ENCODE results near the gene ST8SIA2.
"Not testable (repeated sequence)": the region's sequence is repeated elsewhere in the genome, so short reads cannot be mapped to it uniquely, and the experiment has no call there.

The ST8SIA2 gene

DNA sequence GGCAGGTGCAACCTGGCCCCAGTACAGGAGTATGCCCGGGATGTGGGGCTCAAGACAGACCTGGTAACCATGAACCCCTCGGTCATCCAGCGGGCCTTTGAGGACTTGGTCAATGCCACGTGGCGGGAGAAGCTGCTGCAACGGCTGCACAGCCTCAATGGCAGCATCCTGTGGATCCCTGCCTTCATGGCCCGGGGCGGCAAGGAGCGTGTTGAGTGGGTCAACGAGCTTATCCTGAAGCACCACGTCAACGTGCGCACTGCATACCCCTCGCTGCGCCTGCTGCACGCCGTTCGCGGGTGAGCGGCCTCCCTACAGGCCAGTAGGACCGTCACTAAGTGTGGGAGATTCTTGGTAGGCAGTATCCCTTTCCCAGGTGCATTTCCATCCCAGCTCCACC is 51.0 kb downstream of the ST8SIA2 start:
- DNase-seq, result no peak

DNA sequence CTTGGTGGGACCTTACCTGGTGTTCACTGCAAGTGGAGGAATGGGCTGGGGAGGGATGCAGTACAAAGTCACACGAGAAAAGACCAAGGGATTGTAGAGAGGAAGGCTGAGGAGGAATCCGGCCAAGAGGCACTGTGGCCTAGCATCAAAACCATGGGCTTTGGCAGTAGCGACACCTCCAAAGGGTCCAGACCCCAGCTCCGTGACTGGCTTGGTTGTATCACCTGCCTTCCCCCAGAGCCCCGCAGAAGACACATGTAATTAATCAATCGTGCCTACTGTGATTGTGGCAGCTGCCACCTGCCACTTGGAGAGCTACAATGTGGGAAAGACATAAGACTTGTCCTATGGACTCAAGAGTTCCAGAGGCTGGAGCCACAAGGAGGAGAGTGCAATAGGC is 54.7 kb downstream of the ST8SIA2 start:
- no peak for DNase-seq

GRCh38 chr15:92449476-92449875 is 55.8 kb downstream of the ST8SIA2 start:
- DNase-seq, result no peak

DNA sequence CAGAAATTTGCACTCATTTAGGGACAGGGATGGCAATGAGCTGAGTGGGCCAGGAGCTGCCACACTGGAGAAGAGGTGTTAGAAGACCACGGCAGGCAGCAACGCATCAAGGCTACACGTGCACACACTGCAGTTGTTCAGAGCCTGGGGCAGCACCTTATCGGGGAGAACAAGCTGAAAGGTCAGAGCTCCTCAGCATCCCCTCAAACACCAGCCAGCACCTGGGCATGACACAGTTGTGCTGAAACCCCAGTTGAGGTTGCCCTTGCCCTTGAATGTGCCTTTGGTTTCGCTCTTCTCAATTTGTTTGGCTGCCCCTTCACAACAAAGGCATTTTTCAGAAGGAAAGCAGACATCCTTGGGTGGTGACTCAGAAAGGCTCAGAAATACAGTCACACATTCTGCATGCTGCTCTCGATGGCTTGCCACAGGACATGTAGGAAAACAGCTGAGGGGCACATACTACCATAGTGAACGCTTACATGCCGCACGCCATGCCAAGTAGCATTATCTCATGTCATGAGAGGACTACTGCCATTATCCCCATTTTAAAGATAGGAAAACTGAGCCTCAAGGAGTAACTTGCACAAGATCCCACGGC is 57.6 kb downstream of the ST8SIA2 start:
- DNase-seq, result no peak

DNA sequence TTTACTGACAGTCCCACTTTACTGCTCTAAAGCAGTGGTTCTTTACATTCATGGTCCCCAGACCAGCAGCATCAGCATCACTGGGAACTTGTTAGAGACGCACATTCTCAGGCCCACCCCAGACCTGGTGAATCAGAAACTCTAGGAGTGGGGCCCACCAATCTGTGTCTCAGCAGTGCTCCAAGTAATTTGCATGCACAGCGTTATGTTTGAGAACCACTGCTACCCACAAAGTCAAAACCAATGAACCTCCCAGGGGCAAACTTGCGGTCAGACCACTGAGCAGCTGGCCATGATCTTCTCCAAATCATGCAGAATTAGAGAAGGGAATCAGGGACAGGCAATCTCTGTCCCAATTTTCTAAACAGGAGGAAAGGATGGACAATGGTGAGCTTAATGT is 58.5 kb downstream of the ST8SIA2 start:
- no peak for DNase-seq

DNA sequence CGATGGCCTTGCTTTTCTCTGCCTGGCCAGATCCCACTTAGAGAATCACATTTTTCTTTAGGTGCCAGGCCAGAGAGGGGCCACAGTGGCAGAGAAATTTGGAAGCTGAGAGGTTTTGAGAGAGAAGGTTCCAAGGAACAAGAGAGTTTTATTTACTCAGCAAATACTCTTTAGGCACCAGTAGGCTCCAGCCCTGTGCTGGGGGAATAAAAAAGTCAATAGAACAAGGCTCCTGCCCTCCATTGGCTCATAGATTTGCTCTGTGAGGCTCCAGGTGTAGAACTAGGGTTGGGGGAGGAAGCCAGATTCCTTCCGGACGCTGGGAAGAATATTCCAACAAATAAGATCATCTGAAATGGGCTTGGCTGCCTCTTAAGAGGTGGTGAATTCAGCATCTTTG is 59.9 kb downstream of the ST8SIA2 start:
- DNase-seq, result no peak

DNA sequence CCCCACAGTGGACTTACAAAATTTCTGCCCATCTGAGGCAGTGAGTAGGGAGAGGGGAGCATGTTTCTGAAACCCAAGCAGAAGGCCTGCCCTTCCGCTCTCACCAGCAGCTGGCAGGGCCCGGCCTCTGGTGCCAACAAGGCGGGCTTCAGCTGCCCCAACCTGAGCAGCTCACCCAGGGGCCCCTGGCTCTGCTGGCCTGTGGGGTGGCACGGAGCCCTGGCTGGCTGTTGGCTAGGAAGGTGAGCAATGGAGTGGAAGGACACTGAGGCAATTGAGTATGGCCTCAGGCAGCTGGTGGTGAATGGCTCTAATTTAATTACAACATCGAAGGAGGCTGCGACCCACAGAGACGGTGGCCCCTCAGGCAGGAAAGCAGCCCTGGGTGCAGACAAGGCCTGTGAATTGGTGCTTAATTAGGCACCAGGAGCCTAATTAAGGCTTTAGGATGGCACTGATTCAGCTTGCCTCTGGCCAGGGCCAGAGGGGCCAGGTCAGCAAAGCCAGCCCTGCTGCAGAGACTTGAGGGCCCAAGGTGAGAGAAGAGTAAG is 60.9 kb downstream of the ST8SIA2 start:
- DNase-seq, result no peak

GRCh38 chr15:92455271-92455670 is 61.6 kb downstream of the ST8SIA2 start:
- DNase-seq, result no peak

GRCh38 chr15:92457471-92458041 is 63.9 kb downstream of the ST8SIA2 start:
- DNase-seq, result no peak

GRCh38 chr15:92460023-92460422 is 66.3 kb downstream of the ST8SIA2 start:
- no peak for DNase-seq

DNA sequence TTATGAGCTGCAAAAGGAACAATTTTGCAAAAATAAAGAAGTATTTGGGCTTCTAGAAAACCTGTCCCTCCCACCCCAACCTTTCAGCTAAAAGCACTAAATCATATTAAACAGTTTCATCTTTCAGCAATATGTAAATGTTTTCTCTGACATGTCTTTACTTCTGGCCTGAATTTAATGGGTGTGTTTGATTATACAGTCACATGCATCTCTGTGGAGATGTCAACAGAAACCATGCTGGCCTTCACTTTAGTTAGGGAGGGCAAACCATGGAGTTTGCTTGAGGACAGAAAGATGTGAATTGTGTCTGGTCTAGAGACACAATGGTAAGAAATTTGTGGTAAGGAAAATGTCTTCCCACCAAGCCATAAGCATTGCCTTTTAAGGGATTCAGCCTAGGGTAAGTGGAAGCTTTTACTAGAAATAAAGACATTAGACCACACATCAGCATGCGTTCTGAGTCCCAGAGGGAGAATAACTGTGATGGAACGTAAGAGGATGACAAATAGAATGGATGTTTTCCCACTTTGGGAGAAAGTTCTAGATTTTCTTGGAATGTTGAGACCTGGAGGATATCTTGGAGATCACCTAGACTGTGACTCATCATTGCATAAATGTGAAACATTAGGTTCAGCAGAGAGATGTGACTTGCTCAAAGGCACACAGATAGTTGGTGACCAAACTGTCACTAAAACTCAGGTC is 68.9 kb downstream of the ST8SIA2 start:
- no peak for DNase-seq

- no peak for DNase-seq
Measured at GRCh38 chr15:92463352-92463751, 69.7 kb downstream of the ST8SIA2 start.

- DNase-seq, result no peak
Measured at GRCh38 chr15:92463826-92464225, 70.1 kb downstream of the ST8SIA2 start.

DNA sequence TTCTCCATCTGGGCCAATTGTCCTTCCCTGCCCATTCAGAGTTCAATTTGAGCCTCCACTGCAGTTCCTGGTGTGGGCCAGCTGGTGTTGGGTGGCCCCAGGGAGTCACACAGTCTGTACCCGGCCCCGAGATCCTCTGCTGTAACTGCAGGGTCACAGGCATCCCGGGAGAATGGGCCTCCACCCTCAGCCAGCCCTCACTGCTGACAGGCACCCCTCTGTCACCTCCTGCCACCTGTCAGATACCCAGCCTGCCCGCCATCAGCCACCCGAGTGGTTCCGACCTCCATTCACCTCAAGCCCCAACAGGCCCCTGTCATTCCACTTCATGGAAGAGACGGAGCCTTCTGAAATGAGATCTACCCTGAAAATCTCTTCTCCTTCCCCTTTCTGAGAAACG is 73.2 kb downstream of the ST8SIA2 start:
- DNase-seq, result no peak

- DNase-seq, result no peak
Measured at GRCh38 chr15:92467245-92467644, 73.6 kb downstream of the ST8SIA2 start.

DNA sequence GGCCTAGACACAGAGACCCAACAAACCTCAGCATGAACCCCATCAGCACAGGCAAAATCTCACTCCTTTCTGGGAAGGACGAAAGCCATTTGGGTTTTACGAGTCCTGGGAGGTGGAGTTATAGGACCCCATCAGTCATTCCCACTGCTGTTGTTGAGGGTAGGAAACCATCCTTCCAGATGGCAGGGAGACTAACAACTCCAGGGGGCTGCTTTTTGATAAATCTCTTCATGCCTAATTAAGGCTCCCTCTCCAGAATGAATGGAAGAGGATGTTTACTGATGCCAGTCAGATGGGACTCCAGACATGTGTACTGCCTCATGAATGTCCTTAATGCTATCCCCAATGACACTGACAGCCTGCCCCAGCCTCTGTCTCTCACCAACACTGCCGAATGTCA is 75.3 kb downstream of the ST8SIA2 start:
- DNase-seq, result no peak

DNA sequence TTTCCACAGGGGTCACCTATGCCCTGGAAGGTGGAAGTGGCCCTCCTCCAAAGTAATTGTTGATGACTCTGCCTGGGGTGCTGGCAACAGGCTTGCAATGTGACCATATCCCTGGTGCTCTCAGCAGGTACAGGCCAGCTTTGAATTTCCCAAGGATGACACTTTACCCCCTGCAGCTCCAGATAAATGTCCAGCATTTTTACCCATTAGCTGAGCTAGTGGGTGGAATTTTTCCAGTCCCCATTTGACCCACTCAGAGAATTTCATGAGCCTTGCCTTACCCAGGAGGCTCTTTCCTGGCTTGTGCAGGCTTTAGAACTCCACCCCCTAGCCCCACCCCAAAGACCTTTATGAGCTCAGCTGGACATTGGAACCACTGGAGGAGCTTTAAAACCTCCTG is 77.6 kb downstream of the ST8SIA2 start:
- no peak for DNase-seq

DNA sequence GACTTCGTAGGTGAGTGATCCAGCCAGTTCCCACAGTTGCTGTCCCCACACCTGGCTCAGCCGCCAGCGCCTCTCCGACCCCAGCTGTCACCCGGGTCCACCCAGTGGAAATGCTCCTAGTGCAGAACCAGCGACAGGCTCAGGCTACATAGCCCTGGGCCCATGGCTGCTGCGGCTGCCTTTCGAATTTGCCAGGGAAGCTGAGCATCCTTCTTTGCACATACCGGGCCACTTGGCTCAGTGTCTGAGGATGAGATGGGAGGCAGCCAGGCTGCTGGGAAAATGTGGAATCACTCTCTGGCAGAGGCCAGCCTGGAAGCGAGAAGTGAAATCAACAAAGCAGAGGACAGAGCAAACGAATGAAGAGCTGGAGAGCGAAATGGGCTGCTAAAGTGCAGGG is 80.1 kb downstream of the ST8SIA2 start:
- DNase-seq, result no peak

GRCh38 chr15:92479730-92480129 is 86.0 kb downstream of the ST8SIA2 start:
- not testable (repeated sequence) for DNase-seq

DNA sequence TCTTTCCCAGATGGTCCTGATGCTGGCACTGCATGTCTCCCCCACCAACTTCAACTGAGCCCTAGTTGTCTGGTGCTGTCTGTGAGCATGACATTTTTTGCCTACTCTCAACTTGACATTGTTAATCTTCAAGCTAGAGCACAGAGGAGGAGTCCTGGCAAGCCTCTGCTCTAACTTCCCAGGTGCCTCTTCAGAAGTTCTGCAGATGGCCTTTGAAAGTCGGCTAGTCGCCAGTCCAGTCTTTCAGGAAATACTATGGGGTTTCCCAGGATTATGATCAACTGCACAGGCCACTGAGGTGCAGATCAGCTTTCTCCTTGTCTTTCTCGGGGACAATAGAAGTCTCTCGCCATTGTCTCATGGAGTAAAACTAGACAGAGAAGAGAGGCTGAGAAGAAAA is 86.7 kb downstream of the ST8SIA2 start:
- DNase-seq, result no peak

GRCh38 chr15:92485441-92485840 is 91.8 kb downstream of the ST8SIA2 start:
- DNase-seq, result no peak

DNA sequence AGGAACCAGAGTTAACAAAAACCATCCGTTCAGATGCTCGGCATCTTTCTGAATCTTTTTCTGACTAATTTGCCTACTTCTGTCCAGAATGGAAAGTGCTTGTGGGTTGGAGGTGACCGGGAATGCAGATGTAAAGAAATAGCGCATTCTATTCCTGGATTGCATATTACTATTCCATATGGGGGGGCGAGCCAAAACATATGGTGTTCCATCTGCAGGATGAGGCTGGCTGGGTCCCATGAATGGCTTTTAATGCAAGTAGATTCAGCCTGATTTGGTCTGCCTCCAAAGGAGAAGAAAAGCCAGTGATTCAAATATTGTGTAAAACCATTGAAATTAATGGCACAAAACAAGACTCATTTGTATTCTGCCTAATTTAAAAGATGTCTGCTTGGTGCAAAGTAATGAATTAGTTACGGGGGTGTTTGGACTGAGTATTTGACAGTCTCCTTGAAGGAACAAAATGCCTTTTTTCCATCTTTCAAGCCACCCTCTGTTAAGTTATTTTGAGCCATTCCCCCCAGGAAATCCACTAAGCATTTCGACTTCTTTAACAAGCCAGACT is 99.0 kb downstream of the ST8SIA2 start:
- DNase-seq, result no peak

DNA sequence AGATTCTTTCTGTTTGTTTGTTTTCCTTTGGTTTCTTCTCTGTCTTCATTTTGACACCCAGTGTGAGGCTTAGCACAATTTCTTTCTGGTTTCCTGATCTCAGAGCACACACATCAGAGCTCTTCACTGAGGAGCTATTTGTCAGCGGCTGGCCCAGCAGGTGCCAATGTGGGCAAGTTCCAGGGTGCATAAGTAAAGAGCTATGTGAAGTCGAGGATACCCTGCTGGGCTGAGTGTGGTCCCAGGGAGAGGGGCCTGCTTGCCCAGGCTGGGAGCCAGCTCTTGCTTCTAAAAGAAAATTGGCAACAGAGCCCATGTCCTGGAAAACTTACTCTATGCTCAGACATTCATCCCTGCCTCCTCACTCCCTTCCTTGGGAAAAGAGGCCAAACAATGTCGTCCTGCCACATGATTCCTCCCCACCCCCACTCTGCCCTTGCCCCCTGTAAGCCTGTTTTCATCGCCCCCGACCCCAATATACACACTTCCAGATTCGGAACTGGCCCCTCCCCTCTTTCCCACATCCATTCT is 101.2 kb downstream of the ST8SIA2 start:
- DNase-seq, result no peak

DNA sequence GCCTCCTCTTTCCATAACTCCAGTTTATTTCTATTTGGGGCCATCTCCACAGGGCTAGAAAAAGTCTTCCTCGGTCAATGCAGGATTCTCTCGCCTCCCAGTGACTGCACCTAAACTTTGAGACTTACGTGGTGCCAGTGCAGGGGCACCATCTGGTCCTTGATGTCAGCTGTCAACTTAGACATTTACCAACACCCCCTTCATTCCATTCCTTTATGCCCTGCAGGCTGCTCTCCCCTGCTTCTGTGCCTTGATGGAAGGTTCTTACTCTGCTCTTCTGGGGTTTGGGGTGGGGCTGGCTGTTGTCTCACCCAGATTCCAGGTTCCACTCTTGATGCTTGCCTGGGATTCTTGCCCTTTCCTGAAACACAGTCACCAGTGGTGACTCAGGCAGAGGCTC is 101.8 kb downstream of the ST8SIA2 start:
- DNase-seq, result no peak
